ENCODE measurements around the gene SULF2.

The SULF2 gene

DNA sequence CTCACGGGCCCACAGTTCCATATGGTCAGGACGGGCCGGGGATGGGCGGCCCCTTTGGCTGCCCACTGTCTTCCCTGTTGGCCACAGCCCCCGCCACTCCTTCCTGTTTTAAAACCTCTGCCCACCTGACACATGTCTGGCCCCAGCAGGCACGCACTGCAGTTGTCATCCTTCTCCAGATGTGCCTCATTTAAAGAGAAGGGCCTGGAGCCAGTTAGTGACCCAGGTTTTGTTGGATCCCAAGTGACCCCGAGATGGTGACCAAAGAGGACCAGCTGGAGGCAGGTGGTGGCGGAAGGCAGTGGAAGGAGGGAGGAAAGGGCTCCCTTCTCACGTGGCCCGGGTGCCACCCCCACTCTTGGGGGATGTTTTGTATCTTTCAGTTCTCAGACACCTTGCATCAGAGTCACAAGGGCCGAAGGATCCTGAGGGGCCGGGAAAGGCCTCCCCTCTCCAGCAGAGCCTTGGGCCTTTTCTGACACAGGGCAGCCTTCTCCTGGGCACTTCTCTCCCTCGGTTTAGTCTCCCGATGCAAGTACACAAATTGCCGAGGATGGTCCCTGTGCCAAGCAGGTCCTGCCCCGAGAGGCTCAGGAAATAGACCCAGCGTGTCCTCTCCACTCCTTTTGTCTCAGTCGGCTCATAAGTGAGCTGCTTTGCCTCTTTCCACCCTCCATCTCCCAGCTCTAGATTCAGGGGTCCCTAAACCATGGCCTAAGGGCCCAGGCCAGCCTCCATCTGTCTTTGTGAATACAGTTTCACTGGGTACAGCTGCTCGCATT lies 117.6 kb downstream of the SULF2 start:
- Histone ChIP-seq H3K27ac (replicated peaks) (no peak overlapping the region), H3K27me3 (ENCODE audit: insufficient read depth, poor library complexity, severe bottlenecking) (no peaks in the 10 kb centered on the region), H3K4me3 (replicated peaks; ENCODE audit: insufficient read depth, low read length) (no peak overlapping the region)
- no peak for DNase-seq (ENCODE audit: low read depth in 1 of 2, low spot score in 1 of 2)
- TF ChIP-seq GABPA (IDR thresholded peaks at IDR 0.05; ENCODE audit: low read depth) (no peak), SPI1 (IDR thresholded peaks at IDR 0.05; ENCODE audit: borderline replicate concordance, low read depth) (no peak), POLR2AphosphoS5 (IDR thresholded peaks at IDR 0.05; ENCODE audit: low read depth) (no peak)
- TF ChIP-seq, protein P1, sequence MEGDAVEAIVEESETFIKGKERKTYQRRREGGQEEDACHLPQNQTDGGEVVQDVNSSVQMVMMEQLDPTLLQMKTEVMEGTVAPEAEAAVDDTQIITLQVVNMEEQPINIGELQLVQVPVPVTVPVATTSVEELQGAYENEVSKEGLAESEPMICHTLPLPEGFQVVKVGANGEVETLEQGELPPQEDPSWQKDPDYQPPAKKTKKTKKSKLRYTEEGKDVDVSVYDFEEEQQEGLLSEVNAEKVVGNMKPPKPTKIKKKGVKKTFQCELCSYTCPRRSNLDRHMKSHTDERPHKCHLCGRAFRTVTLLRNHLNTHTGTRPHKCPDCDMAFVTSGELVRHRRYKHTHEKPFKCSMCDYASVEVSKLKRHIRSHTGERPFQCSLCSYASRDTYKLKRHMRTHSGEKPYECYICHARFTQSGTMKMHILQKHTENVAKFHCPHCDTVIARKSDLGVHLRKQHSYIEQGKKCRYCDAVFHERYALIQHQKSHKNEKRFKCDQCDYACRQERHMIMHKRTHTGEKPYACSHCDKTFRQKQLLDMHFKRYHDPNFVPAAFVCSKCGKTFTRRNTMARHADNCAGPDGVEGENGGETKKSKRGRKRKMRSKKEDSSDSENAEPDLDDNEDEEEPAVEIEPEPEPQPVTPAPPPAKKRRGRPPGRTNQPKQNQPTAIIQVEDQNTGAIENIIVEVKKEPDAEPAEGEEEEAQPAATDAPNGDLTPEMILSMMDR (IDR thresholded peaks at IDR 0.05; ENCODE audit: insufficient read depth, low read length): no peak
- TF ChIP-seq, protein P2, sequence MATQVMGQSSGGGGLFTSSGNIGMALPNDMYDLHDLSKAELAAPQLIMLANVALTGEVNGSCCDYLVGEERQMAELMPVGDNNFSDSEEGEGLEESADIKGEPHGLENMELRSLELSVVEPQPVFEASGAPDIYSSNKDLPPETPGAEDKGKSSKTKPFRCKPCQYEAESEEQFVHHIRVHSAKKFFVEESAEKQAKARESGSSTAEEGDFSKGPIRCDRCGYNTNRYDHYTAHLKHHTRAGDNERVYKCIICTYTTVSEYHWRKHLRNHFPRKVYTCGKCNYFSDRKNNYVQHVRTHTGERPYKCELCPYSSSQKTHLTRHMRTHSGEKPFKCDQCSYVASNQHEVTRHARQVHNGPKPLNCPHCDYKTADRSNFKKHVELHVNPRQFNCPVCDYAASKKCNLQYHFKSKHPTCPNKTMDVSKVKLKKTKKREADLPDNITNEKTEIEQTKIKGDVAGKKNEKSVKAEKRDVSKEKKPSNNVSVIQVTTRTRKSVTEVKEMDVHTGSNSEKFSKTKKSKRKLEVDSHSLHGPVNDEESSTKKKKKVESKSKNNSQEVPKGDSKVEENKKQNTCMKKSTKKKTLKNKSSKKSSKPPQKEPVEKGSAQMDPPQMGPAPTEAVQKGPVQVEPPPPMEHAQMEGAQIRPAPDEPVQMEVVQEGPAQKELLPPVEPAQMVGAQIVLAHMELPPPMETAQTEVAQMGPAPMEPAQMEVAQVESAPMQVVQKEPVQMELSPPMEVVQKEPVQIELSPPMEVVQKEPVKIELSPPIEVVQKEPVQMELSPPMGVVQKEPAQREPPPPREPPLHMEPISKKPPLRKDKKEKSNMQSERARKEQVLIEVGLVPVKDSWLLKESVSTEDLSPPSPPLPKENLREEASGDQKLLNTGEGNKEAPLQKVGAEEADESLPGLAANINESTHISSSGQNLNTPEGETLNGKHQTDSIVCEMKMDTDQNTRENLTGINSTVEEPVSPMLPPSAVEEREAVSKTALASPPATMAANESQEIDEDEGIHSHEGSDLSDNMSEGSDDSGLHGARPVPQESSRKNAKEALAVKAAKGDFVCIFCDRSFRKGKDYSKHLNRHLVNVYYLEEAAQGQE (IDR thresholded peaks at IDR 0.05; ENCODE audit: insufficient replicate concordance, low read depth): no peak

- no peak overlapping the region for H3K27ac ChIP-seq (replicated peaks)
- no peak for DNase-seq (ENCODE audit: low read depth in 1 of 2, low spot score in 1 of 2)
- no peaks in the 10 kb centered on the region for H3K27me3 ChIP-seq (ENCODE audit: insufficient read depth, poor library complexity, severe bottlenecking)
- H3K4me3 ChIP-seq (replicated peaks; ENCODE audit: insufficient read depth, low read length): no peak overlapping the region
- TF ChIP-seq, protein P1 (IDR thresholded peaks at IDR 0.05; ENCODE audit: insufficient read depth, low read length): no peak
- TF ChIP-seq SPI1 (IDR thresholded peaks at IDR 0.05; ENCODE audit: borderline replicate concordance, low read depth): no peak
- TF ChIP-seq POLR2AphosphoS5 (IDR thresholded peaks at IDR 0.05; ENCODE audit: low read depth): no peak
- TF ChIP-seq, protein P2 (IDR thresholded peaks at IDR 0.05; ENCODE audit: insufficient replicate concordance, low read depth): no peak
- no peak for TF ChIP-seq GABPA (IDR thresholded peaks at IDR 0.05; ENCODE audit: low read depth)
Observed at GRCh38 chr20:47667086-47667485, 118.2 kb downstream of the SULF2 start.

DNA sequence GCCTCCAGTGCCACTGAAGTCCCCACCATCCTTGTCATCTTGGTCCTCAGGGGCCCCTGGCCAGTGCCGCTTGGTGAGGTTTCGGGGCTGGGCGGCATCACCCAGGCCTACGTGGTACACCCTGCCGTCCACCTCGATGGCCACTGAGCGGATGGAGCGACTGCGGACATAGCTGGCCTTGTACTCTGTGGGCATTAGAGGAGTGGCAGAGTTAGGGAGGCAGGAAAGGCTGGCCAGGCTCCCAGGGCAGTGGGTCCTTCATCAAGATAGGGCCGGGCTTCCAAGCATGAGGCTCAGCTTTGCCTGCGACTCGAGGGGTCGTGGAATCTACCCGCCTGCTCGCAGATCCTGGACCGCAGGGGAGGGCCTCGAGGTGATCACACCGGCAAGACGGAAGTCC lies 119.0 kb downstream of the SULF2 start:
- H3K27ac ChIP-seq (replicated peaks): no peak overlapping the region
- no peaks in the 10 kb centered on the region for H3K27me3 ChIP-seq (ENCODE audit: insufficient read depth, poor library complexity, severe bottlenecking)
- DNase-seq (ENCODE audit: low read depth in 1 of 2, low spot score in 1 of 2): no peak
- no peak overlapping the region for H3K4me3 ChIP-seq (replicated peaks; ENCODE audit: insufficient read depth, low read length)
- TF ChIP-seq SPI1 (IDR thresholded peaks at IDR 0.05; ENCODE audit: borderline replicate concordance, low read depth): no peak
- TF ChIP-seq POLR2AphosphoS5 (IDR thresholded peaks at IDR 0.05; ENCODE audit: low read depth): no peak
- TF ChIP-seq GABPA (IDR thresholded peaks at IDR 0.05; ENCODE audit: low read depth): no peak
- TF ChIP-seq, protein P1 (IDR thresholded peaks at IDR 0.05; ENCODE audit: insufficient read depth, low read length): no peak
- TF ChIP-seq, protein P2 (IDR thresholded peaks at IDR 0.05; ENCODE audit: insufficient replicate concordance, low read depth): no peak
